HL-60 (cell line): ENCODE data around the gene CCDC126.

Experiments
- DNase-seq, 2 experiments: peaks; one replicate each; pipeline ENCODE4 v3.0.0-alpha.2; 2010 to 2020; ENCODE audit warnings: low read depth in 1 of 2, low spot score in 1 of 2
- H3K27ac ChIP-seq: fragments of 250-450 bp; sonication (Bioruptor Pico); replicated peaks from 2 replicates; pipeline ENCODE4 v1.5.1; 2020; ENCODE audit warnings: mild to moderate bottlenecking, moderate library complexity
- H3K27me3 ChIP-seq: fragments of 250-450 bp; sonication (Bioruptor Pico); 2 replicates; pipeline ENCODE4 v1.5.1; 2021; ENCODE audit warnings: mild to moderate bottlenecking, moderate library complexity; ENCODE audit not compliant: insufficient read depth, poor library complexity, severe bottlenecking
- H3K4me3 ChIP-seq: replicated peaks from 2 replicates; pipeline ENCODE4 v1.5.1; 2011; ENCODE audit warnings: mild to moderate bottlenecking, control low read depth, low read length; ENCODE audit not compliant: insufficient read depth
- CTCF ChIP-seq: IDR thresholded peaks from one replicate; pipeline ENCODE4 v1.5.1; 2011; ENCODE audit warnings: low read length, control low read depth, inconsistent platforms; ENCODE audit not compliant: insufficient read depth
- GABPA ChIP-seq: IDR thresholded peaks from 2 replicates; pipeline ENCODE4 v1.6.1; 2012; ENCODE audit warnings: low read depth
- POLR2AphosphoS5 ChIP-seq: IDR thresholded peaks from 2 replicates; pipeline ENCODE4 v1.6.1; 2012; ENCODE audit warnings: low read depth
- REST ChIP-seq: IDR thresholded peaks from 2 replicates; pipeline ENCODE4 v1.6.1; 2012; ENCODE audit warnings: low read depth; ENCODE audit not compliant: insufficient replicate concordance
- SPI1 ChIP-seq: IDR thresholded peaks from 2 replicates; pipeline ENCODE4 v1.6.1; 2012; ENCODE audit warnings: low read depth, mild to moderate bottlenecking, borderline replicate concordance

Gene CCDC126

GRCh38 chr7:23628370-23628769 is 31.2 kb downstream of the CCDC126 start:
- TF ChIP-seq POLR2AphosphoS5 (no peak), CTCF (no peak), GABPA (no peak), SPI1 (no peak)
- no peak for DNase-seq
- Histone ChIP-seq H3K27me3 (no peaks in the 10 kb centered on the region), H3K4me3 (no peak overlapping the region), H3K27ac (no peak overlapping the region)

- no peak for DNase-seq
- no peaks in the 10 kb centered on the region for H3K27me3 ChIP-seq
- H3K4me3 ChIP-seq = no peak overlapping the region
- TF ChIP-seq GABPA (no peak), SPI1 (no peak), CTCF (no peak), REST (no peak), POLR2AphosphoS5 (no peak)
- no peak overlapping the region for H3K27ac ChIP-seq
These were observed 36.2 kb downstream of the CCDC126 start for GRCh38 chr7:23633417-23633816.

GRCh38 chr7:23645822-23646221 is 48.6 kb downstream of the CCDC126 start:
- DNase-seq = no peak
- Histone ChIP-seq H3K27ac (no peak overlapping the region), H3K4me3 (no peak overlapping the region), H3K27me3 (peaks cover 2% of the 10 kb centered on the region)
- TF ChIP-seq REST (no peak), GABPA (no peak), POLR2AphosphoS5 (no peak), SPI1 (no peak), CTCF (no peak)

- Histone ChIP-seq H3K27ac (no peak overlapping the region), H3K4me3 (no peak overlapping the region), H3K27me3 (no peaks in the 10 kb centered on the region)
- no peak for DNase-seq
- TF ChIP-seq CTCF (no peak), POLR2AphosphoS5 (no peak), GABPA (no peak), REST (no peak), SPI1 (no peak)
These were observed 56.8 kb downstream of the CCDC126 start for GRCh38 chr7:23653942-23654341.
